Transverse colon (tissue), 3 donors: ENCODE measurements around the gene NRF1.

Experiments
- POLR2A ChIP-seq: fragments of 450-650 bp; IDR thresholded peaks from one replicate; pipeline ENCODE4 v1.6.1; 2016; ENCODE audit warnings: antibody characterized with exemption, mild to moderate bottlenecking, moderate library complexity
- TF ChIP-seq, protein P1 (sequence below), 5 experiments: fragments of 200-600 bp in 3 of 5; fragments of 450-650 bp in 2 of 5; sonication (generic) in 3 of 5; IDR thresholded peaks; 1 replicate in 2 of 5; 2 replicates in 3 of 5; pipeline ENCODE4 v1.5.1; 2016 to 2017; ENCODE audit warnings: antibody characterized with exemption in 5 of 5, inconsistent platforms in 3 of 5, mild to moderate bottlenecking in 2 of 5, moderate library complexity in 1 of 5

DNA sequence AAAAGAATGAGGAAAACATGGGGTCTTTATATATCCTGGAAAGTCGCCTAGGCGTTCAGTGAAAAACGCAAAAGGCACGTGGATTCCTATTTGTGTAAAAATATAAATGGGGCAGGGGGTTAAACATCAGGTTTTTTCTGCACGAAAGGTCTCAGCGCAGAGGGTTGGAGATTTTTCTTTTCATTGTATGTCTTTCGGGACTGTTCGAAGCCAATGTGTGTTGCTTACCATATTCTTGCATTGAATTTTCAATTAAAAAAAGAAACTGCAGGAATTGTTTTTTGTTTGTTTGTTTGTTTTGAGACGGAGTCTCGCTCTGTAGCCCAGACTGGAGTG, 172.0 kb downstream of the NRF1 start:
- TF ChIP-seq, protein P1, sequence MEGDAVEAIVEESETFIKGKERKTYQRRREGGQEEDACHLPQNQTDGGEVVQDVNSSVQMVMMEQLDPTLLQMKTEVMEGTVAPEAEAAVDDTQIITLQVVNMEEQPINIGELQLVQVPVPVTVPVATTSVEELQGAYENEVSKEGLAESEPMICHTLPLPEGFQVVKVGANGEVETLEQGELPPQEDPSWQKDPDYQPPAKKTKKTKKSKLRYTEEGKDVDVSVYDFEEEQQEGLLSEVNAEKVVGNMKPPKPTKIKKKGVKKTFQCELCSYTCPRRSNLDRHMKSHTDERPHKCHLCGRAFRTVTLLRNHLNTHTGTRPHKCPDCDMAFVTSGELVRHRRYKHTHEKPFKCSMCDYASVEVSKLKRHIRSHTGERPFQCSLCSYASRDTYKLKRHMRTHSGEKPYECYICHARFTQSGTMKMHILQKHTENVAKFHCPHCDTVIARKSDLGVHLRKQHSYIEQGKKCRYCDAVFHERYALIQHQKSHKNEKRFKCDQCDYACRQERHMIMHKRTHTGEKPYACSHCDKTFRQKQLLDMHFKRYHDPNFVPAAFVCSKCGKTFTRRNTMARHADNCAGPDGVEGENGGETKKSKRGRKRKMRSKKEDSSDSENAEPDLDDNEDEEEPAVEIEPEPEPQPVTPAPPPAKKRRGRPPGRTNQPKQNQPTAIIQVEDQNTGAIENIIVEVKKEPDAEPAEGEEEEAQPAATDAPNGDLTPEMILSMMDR (IDR thresholded peaks at IDR 0.05), result no peak
- no peak for TF ChIP-seq POLR2A
